Heart right ventricle (tissue), 16 donors: ENCODE results near the gene RWDD4. TPM values are rescaled to one million over a fixed set of nuclear protein-coding genes. Genes with fewer than 3 reads are reported as not detected.

Source experiments
- ATAC-seq, 8 donors: fragments of 200-7000 bp; cut with Tn5 transposase; one replicate each; pipeline ENCODE4 v1.9.1; 2020; ENCODE audit warnings: mild to moderate bottlenecking in 8 of 8, moderate library complexity in 8 of 8, moderate number of reproducible peaks in 1 of 8
- DNase-seq, 2 donors: peaks; one replicate each; pipeline ENCODE4 v3.0.0-alpha.2; 2020
- H3K27ac ChIP-seq, 10 donors: fragments of 200-600 bp; sonication (generic) in 2 of 10; one replicate each; pipeline versions ENCODE4 v1.5.0 to v1.8.0; 2020 to 2022; ENCODE audit warnings: mild to moderate bottlenecking in 3 of 10
- H3K27me3 ChIP-seq, 7 donors: fragments of 200-600 bp; one replicate each; pipeline ENCODE4 v1.8.0; 2021 to 2022; ENCODE audit warnings: mild to moderate bottlenecking in 2 of 7
- H3K36me3 ChIP-seq, 9 donors: fragments of 200-600 bp; sonication (generic) in 1 of 9; one replicate each; pipeline versions ENCODE4 v1.5.0 to v1.8.0; 2020 to 2022; ENCODE audit warnings: mild to moderate bottlenecking in 2 of 9
- H3K4me1 ChIP-seq, 9 donors: fragments of 200-600 bp; sonication (generic) in 1 of 9; one replicate each; pipeline versions ENCODE4 v1.5.0 to v1.8.0; 2020 to 2022; ENCODE audit warnings: mild to moderate bottlenecking in 4 of 9
- H3K4me3 ChIP-seq, 10 donors: fragments of 200-600 bp; sonication (generic) in 2 of 10; one replicate each; pipeline versions ENCODE4 v1.5.0 to v1.8.0; 2020 to 2022; ENCODE audit warnings: mild to moderate bottlenecking in 7 of 10, moderate library complexity in 2 of 10
- H3K9me3 ChIP-seq, 11 donors: fragments of 200-600 bp in 10 of 11; sonication (generic) in 2 of 11; one replicate each; pipeline versions ENCODE4 v1.5.0 to v1.8.0; 2013 to 2022; ENCODE audit warnings: mild to moderate bottlenecking in 2 of 11, control low read depth in 1 of 11, moderate library complexity in 1 of 11
- CTCF ChIP-seq, 9 donors: fragments of 200-600 bp; sonication (generic) in 2 of 9; IDR thresholded peaks; one replicate each; pipeline versions ENCODE4 v1.5.0 to v1.8.0; 2021 to 2022; ENCODE audit warnings: antibody characterized with exemption in 9 of 9, mild to moderate bottlenecking in 5 of 9, moderate library complexity in 1 of 9
- WGBS, 2 donors: extraction: QIAGEN DNeasy Blood & Tissue Kit; methylation state at CpG; one replicate each; pipeline ENCODE4 v1.1.7; 2013; ENCODE audit warnings: inconsistent platforms in 1 of 2; 5-methylcytosine and 5-hydroxymethylcytosine counted together
- intact Hi-C, 10 donors: fragments of 100-400 bp; cut with DNase I; formaldehyde crosslinking; loops; one replicate each; pipeline versions ENCODE4 v1.11.1 to v1.14.2; 2022
- polyA plus RNA-seq, 2 donors: library from polyadenylated mRNA; stranded (reverse); fragments of 200-250 nt; gene quantifications; one replicate each; pipeline ENCODE4 v1.2.3, GENCODE V29; 2013
- total RNA-seq, 10 donors: library from RNA; stranded (reverse); fragmentation: NEBNext Ultra II Directional in 3 of 10; extraction: Animal tissue kit (Norgen Biotek cat#: 25700) in 3 of 10; gene quantifications; one replicate each; pipeline versions ENCODE4 v1.2.1 to v1.2.4, GENCODE V29; 2021 to 2023
- donor health status: Arrhythmogenic right ventricular cardiomyopathy.
- donor health status: ischemic (EF 13 %, LVEDD 7.1; RV severe dilation, severe dysfunction).
- donor health status: healthy with polysubstance abuse.
- donor health status: DM: no; HTN: yes; CAD: no.
- donor health status: DM: no; HTN: no; CAD: no.
- donor health status: ischemic (EF 25% LVEDD 6.9; RV normal size, moderate dysfunction).
- donor health status: ischemic (EF 25% LVEDD 5.7; RV mildly dilated, moderate dysfunction).
- donor health status: healthy.
- donor health status: DM: yes; HTN: yes; CAD: no.
- donor health status: Ischemic cardiomyopathy.
- donor health status: ischemic (EF 35%, LVEDD 5.7; RV mildly dilated, moderate dysfunction).
- donor health status: nonischemic (EF 11% LVEDD 7.7; RV severe dilation, severe dysfunction).
- donor health status: DM: yes; HTN: yes; CAD: no.
- donor health status: PGD.
- donor health status: ischemic (EF 29% LVEDD 5.4; RV normal size, mild dysfunction).
- donor health status: nonischemic (EF 23%, LVEDD 6.1; RV moderate dilation, normal function).

Gene RWDD4
- total and polyA plus RNA-seq, 12 donors, result 6.9 to 17.8 (median 14.6) TPM

- no peak overlapping the region for H3K4me3 ChIP-seq
- H3K27me3 ChIP-seq, result no peaks in the 10 kb centered on the region
- no peak overlapping the region for H3K27ac ChIP-seq
- no peaks in the 10 kb centered on the region for H3K4me1 ChIP-seq
- DNase-seq (no peak), ATAC-seq (no peak)
- TF ChIP-seq CTCF (IDR thresholded peaks at IDR 0.05), result no peak
- H3K9me3 ChIP-seq, result no peaks in the 10 kb centered on the region
- peaks cover 0 to 100% (median 64%) of the 10 kb centered on the region in 9 donors for H3K36me3 ChIP-seq
- intact Hi-C loops, result no loop called here
Measured at GRCh38 chr4:183691897-183692296, 32.9 kb upstream of the RWDD4 start.

GRCh38 chr4:183691006-183691405, 32.0 kb upstream of the RWDD4 start:
- DNase-seq (no peak), ATAC-seq (no peak)
- Histone ChIP-seq H3K36me3 (peaks cover 0 to 100% (median 60%) of the 10 kb centered on the region in 9 donors), H3K4me3 (no peak overlapping the region), H3K9me3 (no peaks in the 10 kb centered on the region), H3K27ac (no peak overlapping the region), H3K4me1 (no peaks in the 10 kb centered on the region), H3K27me3 (no peaks in the 10 kb centered on the region)
- TF ChIP-seq CTCF (IDR thresholded peaks at IDR 0.05), result no peak
- intact Hi-C loops, result no loop called here

- H3K9me3 ChIP-seq, result no peaks in the 10 kb centered on the region
- ATAC-seq, result no peak
- intact Hi-C loops, result no loop called here
- H3K27ac ChIP-seq, result no peak overlapping the region
- no peak for TF ChIP-seq CTCF (IDR thresholded peaks at IDR 0.05)
- DNase-seq, result no peak
- no peak overlapping the region for H3K4me3 ChIP-seq
- H3K36me3 ChIP-seq, result peaks cover 0 to 100% (median 60%) of the 10 kb centered on the region in 9 donors
- H3K27me3 ChIP-seq, result no peaks in the 10 kb centered on the region
- 80 to 86% methylated on average over 6 of the region's 6 CpGs for WGBS, 2 donors
- no peaks in the 10 kb centered on the region for H3K4me1 ChIP-seq
Measured at GRCh38 chr4:183688216-183688615, 29.2 kb upstream of the RWDD4 start.

GRCh38 chr4:183686461-183686860, 27.5 kb upstream of the RWDD4 start:
- DNase-seq, result no peak
- intact Hi-C loops, result no loop called here
- H3K9me3 ChIP-seq, result no peaks in the 10 kb centered on the region
- H3K4me3 ChIP-seq, result no peak overlapping the region
- 82 to 84% methylated on average over 2 of the region's 2 CpGs for WGBS, 2 donors
- no peak overlapping the region for H3K27ac ChIP-seq
- H3K27me3 ChIP-seq, result no peaks in the 10 kb centered on the region
- H3K36me3 ChIP-seq, result peaks cover 0 to 100% (median 49%) of the 10 kb centered on the region in 9 donors
- no peak for TF ChIP-seq CTCF (IDR thresholded peaks at IDR 0.05)
- no peak for ATAC-seq
- no peaks in the 10 kb centered on the region for H3K4me1 ChIP-seq

GRCh38 chr4:183681119-183681518, 22.1 kb upstream of the RWDD4 start:
- Histone ChIP-seq H3K4me3 (no peak overlapping the region), H3K36me3 (peaks cover 0 to 100% (median 61%) of the 10 kb centered on the region in 9 donors), H3K27ac (no peak overlapping the region), H3K9me3 (no peaks in the 10 kb centered on the region), H3K4me1 (no peaks in the 10 kb centered on the region), H3K27me3 (no peaks in the 10 kb centered on the region)
- intact Hi-C loops, result no loop called here
- 89 to 94% methylated on average over 4 of the region's 4 CpGs for WGBS, 2 donors
- no peak for TF ChIP-seq CTCF (IDR thresholded peaks at IDR 0.05)
- ATAC-seq (no peak), DNase-seq (no peak)
